ENCODE measurements around the gene OR7C1.

Gene OR7C1

GRCh38 chr19:14835011-14835410 is at the start of gene OR7C1, which contains the start of gene OR7A5:
TSS of gene OR7C1 (minus strand) at chr19:14835185. CDS start at chr19:14800136, 35,049 bp downstream.
TSS of gene OR7A5 (minus strand) at chr19:14835185. CDS start at chr19:14828241, 6,944 bp downstream.
- Histone ChIP-seq H3K4me1 (no peaks in the 10 kb centered on the region), H3K9me3 (no peaks in the 10 kb centered on the region), H3K36me3 (no peaks in the 10 kb centered on the region), H3K4me3 (no peak within 1 kb of the TSS), H3K27me3 (no peaks in the 10 kb centered on the region), H3K27ac (no peak within 1 kb of the TSS)
- TF ChIP-seq CTCF (IDR thresholded peaks at IDR 0.05) = no peak
- intact Hi-C loops (cut with DNase I; ENCODE audit: low total_unique reads) = no loop called here
- no peak for DNase-seq

GRCh38 chr19:14871619-14872230 is 36.7 kb upstream of the OR7C1 start:
- no peaks in the 10 kb centered on the region for H3K9me3 ChIP-seq
- peaks cover 0 to 9% of the 10 kb centered on the region in 2 donors for H3K27me3 ChIP-seq
- no peak overlapping the region for H3K4me3 ChIP-seq
- H3K36me3 ChIP-seq = no peaks in the 10 kb centered on the region
- peak; percentile 12 to 14 for TF ChIP-seq CTCF (IDR thresholded peaks at IDR 0.05)
- H3K27ac ChIP-seq = no peak overlapping the region
- DNase-seq = no peak
- intact Hi-C loops (cut with DNase I; ENCODE audit: low total_unique reads) = no loop called here
- no peaks in the 10 kb centered on the region for H3K4me1 ChIP-seq

GRCh38 chr19:14868497-14868896 is 33.5 kb upstream of the OR7C1 start:
- no peak overlapping the region for H3K27ac ChIP-seq
- intact Hi-C loops (cut with DNase I; ENCODE audit: low total_unique reads) = no loop called here
- no peaks in the 10 kb centered on the region for H3K4me1 ChIP-seq
- no peaks in the 10 kb centered on the region for H3K9me3 ChIP-seq
- no peak for DNase-seq
- peaks cover 0 to 9% of the 10 kb centered on the region in 2 donors for H3K27me3 ChIP-seq
- no peak for TF ChIP-seq CTCF (IDR thresholded peaks at IDR 0.05)
- H3K4me3 ChIP-seq = no peak overlapping the region
- H3K36me3 ChIP-seq = no peaks in the 10 kb centered on the region

- Histone ChIP-seq H3K9me3 (no peaks in the 10 kb centered on the region), H3K4me1 (no peaks in the 10 kb centered on the region)
- intact Hi-C loops (cut with DNase I; ENCODE audit: low total_unique reads) = no loop called here
Measured at GRCh38 chr19:14848822-14849221, 13.8 kb upstream of the OR7C1 start, which contains the start of gene OR7A10. TSS of gene OR7A10 (minus strand) at chr19:14848922. CDS start at chr19:14841877, 7,045 bp downstream.

GRCh38 chr19:14843578-14843977 is 8.6 kb upstream of the OR7C1 start:
- Histone ChIP-seq H3K9me3 (no peaks in the 10 kb centered on the region), H3K36me3 (no peaks in the 10 kb centered on the region), H3K4me1 (no peaks in the 10 kb centered on the region), H3K4me3 (no peak overlapping the region), H3K27me3 (peaks cover 0 to 9% of the 10 kb centered on the region in 2 donors), H3K27ac (no peak overlapping the region)
- intact Hi-C loops (cut with DNase I; ENCODE audit: low total_unique reads) = no loop called here
- no peak for TF ChIP-seq CTCF (IDR thresholded peaks at IDR 0.05)
- DNase-seq = no peak

More at GRCh38 chr19:14848822-14849221, 13.8 kb upstream of the OR7C1 start, which contains the start of gene OR7A10:
- no peak for TF ChIP-seq CTCF (IDR thresholded peaks at IDR 0.05)
- Histone ChIP-seq H3K27me3 (peaks cover 0 to 5% of the 10 kb centered on the region in 2 donors), H3K27ac (no peak within 1 kb of the TSS), H3K4me3 (no peak within 1 kb of the TSS), H3K36me3 (no peaks in the 10 kb centered on the region)
- DNase-seq = no peak

All from tibial artery (tissue), 4 donors.